OCI-LY1 (cell line): ENCODE data around the gene MS4A1.

Source experiments
- CTCF ChIP-seq: fragments of 200-600 bp; sonication (generic), shearing (Covaris generic); IDR thresholded peaks from 2 replicates; pipeline ENCODE4 v1.5.1; 2017; ENCODE audit warnings: mild to moderate bottlenecking, antibody characterized with exemption, low read length, moderate library complexity, mixed read lengths
- EZH2 ChIP-seq: fragments of 200-600 bp; sonication (generic), shearing (Covaris generic); IDR thresholded peaks from 2 replicates; pipeline ENCODE4 v1.8.0; 2017; ENCODE audit warnings: borderline replicate concordance, mixed run types, mild to moderate bottlenecking, antibody characterized with exemption, low read length, moderate library complexity, mixed read lengths

- no peak for TF ChIP-seq CTCF
- TF ChIP-seq EZH2, result no peak
These were observed 36.9 kb downstream of the MS4A1 start, which contains the start of gene MS4A12 for GRCh38 chr11:60492488-60493009.
